ENCODE measurements around the gene NOC2L. TPM values are rescaled to one million over a fixed set of nuclear protein-coding genes. Genes with fewer than 3 reads are reported as not detected.
"Not testable (repeated sequence)": the region's sequence is repeated elsewhere in the genome, so short reads cannot be mapped to it uniquely, and the experiment has no call there.

NOC2L gene
- total RNA-seq, 1 experiment from 2014 or later: 68.1 TPM

- no peak for DNase-seq (ENCODE audit: low read depth)
Observed at GRCh38 chr1:962381-963300, 3.6 kb upstream of the NOC2L start.

- DNase-seq (ENCODE audit: low read depth): no peak
Observed at GRCh38 chr1:961132-961669, 2.1 kb upstream of the NOC2L start.

DNA sequence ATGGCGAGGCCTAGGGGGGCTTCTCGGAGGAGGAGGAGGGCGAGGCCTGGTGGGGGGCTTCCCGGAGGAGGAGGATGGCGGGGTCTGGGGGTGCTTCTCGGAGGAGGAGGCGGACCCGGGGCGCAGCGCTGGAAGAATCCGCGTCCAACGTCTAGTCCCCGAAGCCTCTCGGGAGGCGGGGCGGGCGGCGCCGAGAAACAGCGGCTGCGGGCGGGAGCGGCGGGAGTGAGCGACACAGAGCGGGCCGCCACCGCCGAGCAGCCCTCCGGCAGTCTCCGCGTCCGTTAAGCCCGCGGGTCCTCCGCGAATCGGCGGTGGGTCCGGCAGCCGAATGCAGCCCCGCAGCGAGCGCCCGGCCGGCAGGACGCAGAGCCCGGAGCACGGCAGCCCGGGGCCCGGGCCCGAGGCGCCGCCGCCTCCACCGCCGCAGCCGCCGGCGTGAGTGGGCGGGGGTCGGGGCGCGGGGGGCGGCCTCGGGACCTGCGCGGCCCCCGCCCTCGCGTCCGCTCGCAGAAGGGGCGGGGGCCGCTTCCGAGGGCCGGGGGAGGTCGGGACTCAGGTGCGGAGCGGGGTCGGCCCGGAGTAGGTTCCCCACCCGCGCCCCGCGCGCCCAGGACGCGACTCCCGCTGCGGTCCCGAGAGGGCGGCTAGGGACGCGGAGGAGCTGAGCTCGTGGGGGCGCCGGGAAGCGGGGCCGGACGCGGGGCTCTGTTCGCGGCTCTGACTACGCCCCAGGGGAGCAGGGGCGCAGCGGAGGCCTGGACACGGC lies 1.5 kb upstream of the NOC2L start, which contains the start of gene KLHL17:
KLHL17 (plus strand) TSS at position 222 of the 769 bp plus-strand sequence; CDS start at position 332, 110 bp downstream.
- peak; percentile 70 for DNase-seq (ENCODE audit: low read depth)

- DNase-seq (ENCODE audit: low read depth): no peak
Observed at GRCh38 chr1:959731-960362, 791 bp upstream of the NOC2L start.

GRCh38 chr1:956636-957035 lies 2.4 kb downstream of the NOC2L start:
- no peak for DNase-seq (ENCODE audit: low read depth)

DNA sequence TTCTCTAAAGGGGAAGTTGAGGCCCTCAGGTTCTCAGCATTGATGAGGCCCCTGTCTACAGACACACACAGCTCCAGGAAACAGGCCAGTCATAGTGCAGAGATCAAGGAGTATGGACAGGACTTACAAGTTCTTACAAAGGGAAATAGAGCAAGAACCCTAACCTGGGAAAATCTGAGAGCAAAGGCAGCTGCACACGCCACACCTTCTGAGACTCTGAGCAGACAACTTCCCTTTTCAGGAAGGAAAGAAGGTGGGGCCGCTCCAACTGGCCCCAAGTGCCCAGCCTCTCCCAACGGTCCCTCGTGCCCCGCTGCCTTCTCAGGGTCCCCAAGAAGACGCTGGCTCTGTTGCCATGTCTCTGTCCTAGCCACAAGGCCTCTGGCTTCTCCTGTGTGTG lies 3.6 kb downstream of the NOC2L start:
- DNase-seq (ENCODE audit: low read depth): no peak

GRCh38 chr1:954927-955326 lies 4.1 kb downstream of the NOC2L start:
- DNase-seq (ENCODE audit: low read depth): no peak

- DNase-seq (ENCODE audit: low read depth): no peak
Observed at GRCh38 chr1:953524-954320, 5.3 kb downstream of the NOC2L start.

- no peak for DNase-seq (ENCODE audit: low read depth)
Observed at GRCh38 chr1:952603-953002, 6.5 kb downstream of the NOC2L start.

- DNase-seq (ENCODE audit: low read depth): no peak
Observed at GRCh38 chr1:952201-952600, 6.9 kb downstream of the NOC2L start.

GRCh38 chr1:951364-951763 lies 7.7 kb downstream of the NOC2L start:
- DNase-seq (ENCODE audit: low read depth): peak; percentile 34

- DNase-seq (ENCODE audit: low read depth): no peak
Observed at GRCh38 chr1:950881-951280, 8.2 kb downstream of the NOC2L start.

GRCh38 chr1:950268-950667 lies 8.8 kb downstream of the NOC2L start:
- DNase-seq (ENCODE audit: low read depth): no peak

DNA sequence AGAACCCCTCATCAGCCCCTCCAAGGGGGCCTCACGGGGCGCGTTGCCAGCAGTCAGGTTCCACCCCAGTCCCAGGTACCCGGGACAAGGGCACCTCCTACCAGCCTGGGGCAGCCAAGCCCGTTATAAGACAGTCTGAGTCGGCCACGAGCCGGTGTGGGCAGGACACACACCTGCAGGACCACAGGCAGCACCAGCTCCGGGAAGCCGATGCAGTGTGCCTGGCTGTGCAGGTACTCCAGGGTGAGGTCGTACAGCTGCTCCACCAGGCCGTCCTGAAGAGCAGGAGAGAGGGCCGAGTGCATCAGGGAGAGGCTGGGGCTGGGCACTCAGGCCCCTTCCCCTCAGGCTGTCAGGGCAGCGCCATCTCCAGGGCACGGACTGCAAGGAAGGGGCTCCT lies 11.1 kb downstream of the NOC2L start:
- no peak for DNase-seq (ENCODE audit: low read depth)

DNA sequence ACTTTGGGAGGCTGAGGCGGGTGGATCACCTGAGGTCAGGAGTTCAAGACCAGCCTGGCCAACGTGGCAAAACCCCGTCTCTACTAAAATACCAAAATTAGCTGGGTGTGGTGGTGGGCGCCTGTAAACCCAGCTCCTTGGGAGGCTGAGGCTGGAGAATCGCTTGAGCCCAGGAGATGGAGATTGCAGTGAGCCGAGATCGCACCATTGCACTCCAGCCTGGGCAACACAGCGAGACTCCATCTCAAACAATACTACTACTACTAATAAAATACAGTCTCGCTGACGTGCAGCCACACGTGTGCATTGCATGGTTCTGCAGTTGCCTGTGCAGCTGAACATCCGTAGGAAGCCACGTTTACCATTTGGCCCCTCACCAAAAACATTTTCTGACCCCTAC lies 12.2 kb downstream of the NOC2L start:
- DNase-seq (ENCODE audit: low read depth): not testable (repeated sequence)

DNA sequence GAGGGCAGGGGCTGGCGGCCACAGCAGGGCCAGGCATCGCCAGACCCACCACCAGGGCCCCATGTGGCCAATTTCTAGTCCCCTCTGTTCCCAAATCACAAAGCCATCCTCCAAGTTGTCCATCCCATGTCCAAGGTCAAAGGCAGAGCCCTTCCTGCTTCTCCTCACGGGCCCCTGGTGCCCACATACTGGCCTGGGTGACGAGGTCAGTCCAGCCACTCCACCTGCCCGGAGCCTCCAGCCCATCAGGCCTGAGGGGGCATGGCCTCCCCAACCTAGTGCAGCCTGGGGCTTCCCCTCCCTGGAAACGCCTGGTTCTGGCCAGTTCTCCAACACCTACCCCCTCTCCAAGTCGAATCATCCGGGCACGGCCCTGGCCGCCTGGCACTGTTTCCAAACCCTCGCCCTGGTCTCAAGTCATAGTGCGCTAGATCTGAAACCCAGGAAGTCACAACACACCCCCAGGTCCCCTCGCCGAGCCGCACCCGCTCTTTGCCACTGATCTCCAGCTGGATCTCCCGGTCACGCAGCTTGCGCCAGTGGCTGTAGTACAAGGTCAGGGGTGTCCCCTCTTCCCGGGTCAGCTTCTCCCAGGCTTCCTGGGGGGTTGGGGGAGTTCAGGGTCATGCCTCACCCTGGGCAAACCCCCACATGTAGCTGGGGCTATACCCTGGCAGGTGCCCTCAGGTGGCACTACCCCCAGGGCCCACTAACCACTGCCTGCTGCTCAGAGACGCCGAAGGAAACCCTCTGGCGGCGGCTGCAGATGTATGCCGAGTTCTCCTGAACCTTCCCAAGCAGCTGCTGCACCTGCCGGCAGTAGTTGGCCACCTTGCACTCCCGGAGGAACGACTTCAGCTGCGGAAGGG lies 13.1 kb downstream of the NOC2L start:
- no peak for DNase-seq (ENCODE audit: low read depth)

GRCh38 chr1:944341-945325 lies 14.4 kb downstream of the NOC2L start:
- DNase-seq (ENCODE audit: low read depth): no peak

DNA sequence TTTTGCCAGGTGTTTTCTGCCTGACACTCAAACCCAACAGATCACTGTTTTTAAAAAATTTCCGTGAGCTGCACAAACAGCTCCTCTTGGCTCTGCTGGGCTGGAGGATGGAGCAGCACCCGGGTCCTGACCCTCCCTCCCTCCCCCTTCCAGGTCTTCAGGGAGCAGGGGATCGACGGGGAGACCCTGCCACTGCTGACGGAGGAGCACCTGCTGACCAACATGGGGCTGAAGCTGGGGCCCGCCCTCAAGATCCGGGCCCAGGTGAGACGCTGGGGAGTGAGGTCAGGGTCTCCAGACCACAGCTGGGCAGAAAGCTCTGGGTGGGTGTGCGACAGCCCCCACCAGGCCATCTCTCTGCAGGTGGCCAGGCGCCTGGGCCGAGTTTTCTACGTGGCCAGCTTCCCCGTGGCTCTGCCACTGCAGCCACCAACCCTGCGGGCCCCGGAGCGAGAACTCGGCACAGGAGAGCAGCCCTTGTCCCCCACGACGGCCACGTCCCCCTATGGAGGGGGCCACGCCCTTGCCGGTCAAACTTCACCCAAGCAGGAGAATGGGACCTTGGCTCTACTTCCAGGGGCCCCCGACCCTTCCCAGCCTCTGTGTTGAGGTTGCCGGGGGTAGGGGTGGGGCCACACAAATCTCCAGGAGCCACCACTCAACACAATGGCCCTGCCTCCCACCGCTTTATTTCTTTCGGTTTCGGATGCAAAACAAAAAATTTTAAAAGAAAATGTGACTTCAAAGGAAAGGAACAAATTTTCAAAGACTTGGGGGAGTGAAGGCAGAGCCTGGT lies 15.3 kb downstream of the NOC2L start:
- DNase-seq (ENCODE audit: low read depth): no peak
